GM12878 (cell line): Measurements from ENCODE around the gene DHX57. TPM values are rescaled to one million over a fixed set of nuclear protein-coding genes. Genes with fewer than 3 reads are reported as not detected.

Experiments
- ATAC-seq: fragments of 200-7000 bp; cut with Tn5 transposase; 3 replicates; pipeline ENCODE4 v1.9.1; 2020; ENCODE audit warnings: mild to moderate bottlenecking, moderate library complexity
- BruUV-seq: library from RNA; stranded (reverse); fragments of 400-500 nt; replicated peaks from 2 replicates; lab custom pipeline; 2021; lab: Mats Ljungman, UMichigan
- CTCF ChIA-PET: fragments of 300-600 bp; sonication (Branson Sonifier 250); formaldehyde crosslinking; extraction: SDS; loops from one replicate; lab custom pipeline; 2021; ENCODE audit warnings: inconsistent platforms; lab: Yijun Ruan, JAX
- POLR2A ChIA-PET: fragments of 350-600 bp; formaldehyde crosslinking; extraction: SDS; loops from one replicate; lab custom pipeline; 2021; ENCODE audit warnings: inconsistent platforms; lab: Charles Lee
- RAD21 ChIA-PET: fragments of 300-600 bp; sonication (Branson Sonifier 250); formaldehyde crosslinking; loops from one replicate; lab custom pipeline; 2023; ENCODE audit warnings: antibody characterized with exemption; ENCODE audit not compliant: unreplicated experiment; lab: Charles Lee
- SMC1A ChIA-PET: fragments of 300-600 bp; sonication (Branson Sonifier 250); formaldehyde crosslinking; loops from one replicate; lab custom pipeline; 2023; ENCODE audit not compliant: unreplicated experiment, uncharacterized antibody; lab: Charles Lee
- DNase-seq: peaks from one replicate; pipeline ENCODE4 v3.0.0-alpha.2; 2011; ENCODE audit warnings: low read depth, low spot score
- FAIRE-seq: peaks from 3 replicates; lab custom pipeline; 2011; peaks lifted over from hg19 to GRCh38; lab: Jason Lieb, UNC
- H2AFZ ChIP-seq: 2 replicates; pipeline ENCODE4 v1.6.0; 2011; ENCODE audit warnings: low read depth, low read length, control low read depth; ENCODE audit not compliant: control insufficient read depth
- H3K27ac ChIP-seq: 2 replicates; pipeline ENCODE4 v1.5.1; 2011; ENCODE audit warnings: control low read depth; ENCODE audit not compliant: control insufficient read depth, insufficient read depth
- H3K27me3 ChIP-seq, 2 experiments: replicated peaks in 1 of 2; 2 replicates each; pipeline versions ENCODE4 v1.6.0 to v1.6.1; 2011; ENCODE audit warnings: low read length in 1 of 2; ENCODE audit not compliant: control insufficient read depth in 2 of 2, insufficient read depth in 2 of 2
- H3K36me3 ChIP-seq, 2 experiments: 2 replicates each; pipeline ENCODE4 v1.5.1; 2011; ENCODE audit warnings: low read length in 1 of 2; ENCODE audit not compliant: control insufficient read depth in 2 of 2, insufficient read depth in 2 of 2
- H3K4me1 ChIP-seq: 2 replicates; pipeline ENCODE4 v1.6.1; 2011; ENCODE audit warnings: mild to moderate bottlenecking, low read length, moderate library complexity, mixed read lengths; ENCODE audit not compliant: control insufficient read depth, insufficient read depth
- H3K4me2 ChIP-seq: 2 replicates; pipeline ENCODE4 v1.6.0; 2011; ENCODE audit warnings: control low read depth; ENCODE audit not compliant: control insufficient read depth, insufficient read depth
- H3K4me3 ChIP-seq: fragments of 200-600 bp; sonication (generic); 2 replicates; pipeline ENCODE4 v1.5.1; 2016
- H3K79me2 ChIP-seq: 2 replicates; pipeline ENCODE4 v1.6.0; 2011; ENCODE audit warnings: low read length; ENCODE audit not compliant: control insufficient read depth, insufficient read depth
- H3K9ac ChIP-seq: 2 replicates; pipeline ENCODE4 v1.8.0; 2011; ENCODE audit warnings: low read length, control low read depth, mixed read lengths; ENCODE audit not compliant: control insufficient read depth, insufficient read depth
- H3K9me3 ChIP-seq: replicated peaks from 3 replicates; pipeline ENCODE4 v1.5.1; 2011; ENCODE audit warnings: mild to moderate bottlenecking, low read length; ENCODE audit not compliant: control insufficient read depth, insufficient read depth
- H4K20me1 ChIP-seq: 2 replicates; pipeline ENCODE4 v1.6.0; 2011; ENCODE audit not compliant: control insufficient read depth, insufficient read depth
- ASH2L ChIP-seq: fragments of 300-600, 200-600 bp; sonication (generic); IDR thresholded peaks from 2 replicates; pipeline ENCODE4 v1.6.1; 2017; ENCODE audit warnings: low read depth, mild to moderate bottlenecking, borderline replicate concordance
- CEBPB ChIP-seq, 2 experiments: fragments of 150-350 bp in 1 of 2; IDR thresholded peaks; 2 replicates each; pipeline ENCODE4 v1.6.1; 2012 to 2014; ENCODE audit warnings: low read depth in 2 of 2, low read length in 2 of 2, borderline replicate concordance in 1 of 2, inconsistent platforms in 1 of 2
- E4F1 ChIP-seq: fragments of 450-650 bp; IDR thresholded peaks from 2 replicates; pipeline ENCODE4 v1.6.1; 2018; ENCODE audit warnings: borderline replicate concordance, mild to moderate bottlenecking; ENCODE audit not compliant: partially characterized antibody
- RB1 ChIP-seq: fragments of 450-650 bp; formaldehyde crosslinking; IDR thresholded peaks from 2 replicates; pipeline ENCODE4 v1.6.1; 2017; ENCODE audit warnings: mild to moderate bottlenecking, borderline replicate concordance
- RCOR1 ChIP-seq: conservative IDR thresholded peaks from 2 replicates; pipeline ENCODE4 v1.6.1; 2012; ENCODE audit warnings: low read depth, low read length, improper control_type of control experiment
- RELA ChIP-seq: fragments of 450-650 bp; IDR thresholded peaks from 2 replicates; pipeline ENCODE4 v1.8.0; 2014; ENCODE audit warnings: borderline replicate concordance; ENCODE audit not compliant: partially characterized antibody
- SMC3 ChIP-seq: IDR thresholded peaks from 2 replicates; pipeline ENCODE4 v1.6.1; 2011; ENCODE audit warnings: low read length, improper control_type of control experiment, borderline replicate concordance
- SPI1 ChIP-seq: IDR thresholded peaks from 2 replicates; pipeline ENCODE4 v1.6.1; 2011; ENCODE audit warnings: low read depth, mild to moderate bottlenecking, low read length, moderate library complexity, borderline replicate concordance; ENCODE audit not compliant: insufficient read depth
- SREBF1 ChIP-seq: IDR thresholded peaks from 2 replicates; pipeline ENCODE4 v1.6.1; 2012; ENCODE audit warnings: mild to moderate bottlenecking, low read length
- SRF ChIP-seq, 2 experiments: IDR thresholded peaks; 2 replicates each; pipeline ENCODE4 v1.6.1; 2011; ENCODE audit warnings: low read depth in 2 of 2, low read length in 2 of 2, mild to moderate bottlenecking in 1 of 2, moderate library complexity in 1 of 2
- YBX1 ChIP-seq: fragments of 450-650 bp; IDR thresholded peaks from 2 replicates; pipeline ENCODE4 v1.6.1; 2016; ENCODE audit warnings: antibody characterized with exemption
- WGBS: methylation state at CpG from one replicate; pipeline ENCODE4 v1.1.6; 2016; ENCODE audit warnings: low lambda C conversion rate; ENCODE audit not compliant: insufficient replicate concordance, insufficient coverage; ENCODE audit errors: missing lambda C conversion rate; 5-methylcytosine and 5-hydroxymethylcytosine counted together
- in situ Hi-C: fragments of 300-500 bp; cut with MboI; formaldehyde crosslinking; loops from 9 replicates; pipeline ENCODE4 v1.14.3; 2018; ENCODE audit warnings: mixed read lengths
- intact Hi-C: fragments of 100-400 bp; cut with micrococcal nuclease; formaldehyde crosslinking; loops from one replicate; pipeline ENCODE4 v1.14.2; 2022; ENCODE audit not compliant: unreplicated experiment
- polyA plus RNA-seq, 11 experiments: library from polyadenylated mRNA; depleted of rRNA in 4 of 11; unstranded in 6 of 11; stranded (reverse) in 5 of 11; fragments of >200 nt; fragmentation: Nextera tagmentation in 4 of 11; fragmentation: Illumina TruSeq in 1 of 11; extraction: Ambion mirVana in 4 of 11; extraction: Trizol in 1 of 11; gene quantifications; 1 replicate in 1 of 11; 2 replicates in 10 of 11; pipeline versions ENCODE4 v1.2.1 to v1.2.3, GENCODE V29; 2011 to 2016; ENCODE audit warnings: inconsistent platforms in 2 of 11, missing spikeins in 2 of 11, low read depth in 1 of 11
- total RNA-seq, 4 experiments: library from RNA; depleted of rRNA in 3 of 4; stranded (reverse); fragments of >200 nt in 3 of 4; fragmentation: Illumina TruSeq in 1 of 4; extraction: Trizol in 1 of 4; gene quantifications; 2 replicates each; pipeline versions ENCODE4 v1.2.1 to v1.2.3, GENCODE V29; 2013 to 2021

The DHX57 gene
- total and polyA plus RNA-seq, 10 of the 15 experiments (the other 5 are each of a cell fraction or from before 2014, with no cell fraction given): 6.5 to 18.0 (median 15.8) TPM

DNA sequence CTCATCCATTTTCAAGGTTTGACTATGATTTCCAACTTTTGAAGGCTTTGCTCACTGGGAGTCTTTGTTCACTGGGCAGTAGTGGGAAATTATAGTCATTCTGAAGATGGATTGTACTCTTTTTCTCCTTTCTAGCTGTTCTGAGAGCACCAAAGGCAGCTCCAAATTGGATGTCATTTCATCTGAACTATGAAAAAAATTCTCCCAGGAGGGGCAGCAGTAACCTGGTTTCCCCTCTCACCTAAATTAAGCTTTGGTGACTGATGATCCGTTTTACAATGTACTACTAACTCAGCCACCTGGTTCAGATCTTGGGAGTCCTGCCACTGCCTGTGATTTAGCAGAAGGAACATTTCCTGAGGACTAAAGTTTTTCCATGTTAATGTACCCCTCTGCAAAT is 31.5 kb upstream of the DHX57 start:
- no peaks in the 10 kb centered on the region for H3K9me3 ChIP-seq
- ATAC-seq (no peak), DNase-seq (no peak), FAIRE-seq (no peak)
- H4K20me1 ChIP-seq: no peaks in the 10 kb centered on the region
- SMC1A ChIA-PET: no interaction called here
- RAD21 ChIA-PET: no interaction called here
- H2AFZ ChIP-seq: no peak overlapping the region
- in situ Hi-C loops (no loop called here), intact Hi-C loops (no loop called here)
- no peak overlapping the region for H3K4me3 ChIP-seq
- no peaks in the 10 kb centered on the region for H3K36me3 ChIP-seq
- TF ChIP-seq RELA: no peak
- TF ChIP-seq YBX1: no peak
- TF ChIP-seq RCOR1: no peak
- TF ChIP-seq SRF (IDR thresholded peaks at IDR 0.05; ENCODE audit: low read depth in 2 of 2, low read length in 2 of 2): no peak
- 16% methylated on average over 1 of the region's 1 CpG for WGBS
- peaks cover 24% of the 10 kb centered on the region for H3K4me1 ChIP-seq
- CTCF ChIA-PET: no interaction called here
- H3K27ac ChIP-seq: no peak overlapping the region
- no peak overlapping the region for H3K4me2 ChIP-seq
- H3K79me2 ChIP-seq: no peaks in the 10 kb centered on the region
- POLR2A ChIA-PET: interaction anchor here (0.6 kb wide), 1 partner anchor 79 kb away, joined by 5 read pairs; no protein-coding TSS in a partner anchor
- BruUV-seq: no TSS peak
- no peak overlapping the region for H3K9ac ChIP-seq
- no peaks in the 10 kb centered on the region for H3K27me3 ChIP-seq

GRCh38 chr2:38905251-38905650 is 29.5 kb upstream of the DHX57 start:
- RAD21 ChIA-PET: no interaction called here
- no peak for FAIRE-seq
- WGBS: 32% methylated on average over 2 of the region's 2 CpGs

More at GRCh38 chr2:38905251-38905650, 29.5 kb upstream of the DHX57 start:
- no TSS peak for BruUV-seq
- ATAC-seq (peak; percentile 46), DNase-seq (no peak)
- Histone ChIP-seq H3K4me3 (no peak overlapping the region), H3K9me3 (no peaks in the 10 kb centered on the region), H2AFZ (peak overlapping the region; percentile 18; the same call in 1 of the 2 replicates), H4K20me1 (no peaks in the 10 kb centered on the region), H3K27me3 (no peaks in the 10 kb centered on the region), H3K9ac (no peak overlapping the region), H3K4me2 (no peak overlapping the region), H3K27ac (no peak overlapping the region), H3K36me3 (no peaks in the 10 kb centered on the region), H3K4me1 (peaks cover 24% of the 10 kb centered on the region), H3K79me2 (no peaks in the 10 kb centered on the region)
- CTCF ChIA-PET: no interaction called here
- in situ Hi-C loops: no loop called here
- intact Hi-C loops: no loop called here
- POLR2A ChIA-PET: no interaction called here
- SMC1A ChIA-PET: no interaction called here
- TF ChIP-seq E4F1 (no peak), RB1 (no peak), SPI1 (no peak), SREBF1 (no peak), SMC3 (no peak), ASH2L (no peak), CEBPB (IDR thresholded peaks at IDR 0.05; ENCODE audit: borderline replicate concordance in 1 of 2, low read depth in 2 of 2, low read length in 2 of 2) (no peak)
